ENCODE measurements around the gene SRRM2.

DNA sequence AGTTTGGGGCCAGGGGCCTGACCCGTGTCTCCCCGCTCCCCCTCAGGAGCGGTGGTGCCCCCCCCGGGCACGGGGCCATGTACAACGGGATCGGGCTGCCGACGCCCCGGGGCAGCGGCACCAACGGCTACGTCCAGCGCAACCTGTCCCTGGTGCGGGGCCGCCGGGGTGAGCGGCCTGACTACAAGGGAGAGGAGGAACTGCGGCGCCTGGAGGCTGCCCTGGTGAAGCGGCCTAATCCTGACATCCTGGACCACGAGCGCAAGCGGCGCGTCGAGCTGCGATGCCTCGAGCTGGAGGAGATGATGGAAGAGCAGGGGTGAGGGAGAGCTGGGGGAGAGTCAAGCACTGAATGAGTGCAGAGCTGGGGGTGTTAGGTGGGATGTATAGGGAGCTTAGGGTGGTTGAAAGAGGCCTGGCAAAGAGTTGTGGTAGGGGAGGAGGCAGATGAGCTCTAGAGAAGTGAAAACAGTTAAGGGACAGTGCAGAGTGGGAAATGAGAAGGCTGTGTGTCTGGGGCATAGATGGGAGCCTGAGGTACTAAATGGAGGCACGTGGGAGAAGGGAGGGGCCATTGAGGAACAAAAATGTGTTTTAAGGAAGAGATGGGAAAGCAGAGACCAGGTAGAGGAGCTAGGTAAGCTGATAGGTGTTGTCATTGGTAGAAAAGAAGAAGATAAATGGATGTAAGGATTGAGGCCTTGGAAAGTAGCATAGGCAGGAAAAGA, 4.0 kb downstream of the SRRM2 start:
- TF ChIP-seq, protein P1, sequence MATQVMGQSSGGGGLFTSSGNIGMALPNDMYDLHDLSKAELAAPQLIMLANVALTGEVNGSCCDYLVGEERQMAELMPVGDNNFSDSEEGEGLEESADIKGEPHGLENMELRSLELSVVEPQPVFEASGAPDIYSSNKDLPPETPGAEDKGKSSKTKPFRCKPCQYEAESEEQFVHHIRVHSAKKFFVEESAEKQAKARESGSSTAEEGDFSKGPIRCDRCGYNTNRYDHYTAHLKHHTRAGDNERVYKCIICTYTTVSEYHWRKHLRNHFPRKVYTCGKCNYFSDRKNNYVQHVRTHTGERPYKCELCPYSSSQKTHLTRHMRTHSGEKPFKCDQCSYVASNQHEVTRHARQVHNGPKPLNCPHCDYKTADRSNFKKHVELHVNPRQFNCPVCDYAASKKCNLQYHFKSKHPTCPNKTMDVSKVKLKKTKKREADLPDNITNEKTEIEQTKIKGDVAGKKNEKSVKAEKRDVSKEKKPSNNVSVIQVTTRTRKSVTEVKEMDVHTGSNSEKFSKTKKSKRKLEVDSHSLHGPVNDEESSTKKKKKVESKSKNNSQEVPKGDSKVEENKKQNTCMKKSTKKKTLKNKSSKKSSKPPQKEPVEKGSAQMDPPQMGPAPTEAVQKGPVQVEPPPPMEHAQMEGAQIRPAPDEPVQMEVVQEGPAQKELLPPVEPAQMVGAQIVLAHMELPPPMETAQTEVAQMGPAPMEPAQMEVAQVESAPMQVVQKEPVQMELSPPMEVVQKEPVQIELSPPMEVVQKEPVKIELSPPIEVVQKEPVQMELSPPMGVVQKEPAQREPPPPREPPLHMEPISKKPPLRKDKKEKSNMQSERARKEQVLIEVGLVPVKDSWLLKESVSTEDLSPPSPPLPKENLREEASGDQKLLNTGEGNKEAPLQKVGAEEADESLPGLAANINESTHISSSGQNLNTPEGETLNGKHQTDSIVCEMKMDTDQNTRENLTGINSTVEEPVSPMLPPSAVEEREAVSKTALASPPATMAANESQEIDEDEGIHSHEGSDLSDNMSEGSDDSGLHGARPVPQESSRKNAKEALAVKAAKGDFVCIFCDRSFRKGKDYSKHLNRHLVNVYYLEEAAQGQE (IDR thresholded peaks at IDR 0.05; ENCODE audit: insufficient replicate concordance, low read depth) = no peak
- TF ChIP-seq, protein P2, sequence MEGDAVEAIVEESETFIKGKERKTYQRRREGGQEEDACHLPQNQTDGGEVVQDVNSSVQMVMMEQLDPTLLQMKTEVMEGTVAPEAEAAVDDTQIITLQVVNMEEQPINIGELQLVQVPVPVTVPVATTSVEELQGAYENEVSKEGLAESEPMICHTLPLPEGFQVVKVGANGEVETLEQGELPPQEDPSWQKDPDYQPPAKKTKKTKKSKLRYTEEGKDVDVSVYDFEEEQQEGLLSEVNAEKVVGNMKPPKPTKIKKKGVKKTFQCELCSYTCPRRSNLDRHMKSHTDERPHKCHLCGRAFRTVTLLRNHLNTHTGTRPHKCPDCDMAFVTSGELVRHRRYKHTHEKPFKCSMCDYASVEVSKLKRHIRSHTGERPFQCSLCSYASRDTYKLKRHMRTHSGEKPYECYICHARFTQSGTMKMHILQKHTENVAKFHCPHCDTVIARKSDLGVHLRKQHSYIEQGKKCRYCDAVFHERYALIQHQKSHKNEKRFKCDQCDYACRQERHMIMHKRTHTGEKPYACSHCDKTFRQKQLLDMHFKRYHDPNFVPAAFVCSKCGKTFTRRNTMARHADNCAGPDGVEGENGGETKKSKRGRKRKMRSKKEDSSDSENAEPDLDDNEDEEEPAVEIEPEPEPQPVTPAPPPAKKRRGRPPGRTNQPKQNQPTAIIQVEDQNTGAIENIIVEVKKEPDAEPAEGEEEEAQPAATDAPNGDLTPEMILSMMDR (IDR thresholded peaks at IDR 0.05; ENCODE audit: insufficient read depth, low read length) = no peak
- TF ChIP-seq POLR2AphosphoS5 (IDR thresholded peaks at IDR 0.05; ENCODE audit: low read depth) = no peak
- no peak for TF ChIP-seq GABPA (IDR thresholded peaks at IDR 0.05; ENCODE audit: low read depth)
- TF ChIP-seq SPI1 (IDR thresholded peaks at IDR 0.05; ENCODE audit: borderline replicate concordance, low read depth) = no peak
